H9 (cell line): ENCODE measurements around the gene CEP55. TPM values are rescaled to one million over a fixed set of nuclear protein-coding genes. Genes with fewer than 3 reads are reported as not detected.
A peak's percentile ranks its signal among the peaks of the same experiment; 100 is the strongest.

Experiments
- DNase-seq: peaks from one replicate; pipeline ENCODE4 v3.0.0-alpha.2; 2017
- H2AFZ ChIP-seq: one replicate; pipeline ENCODE4 v1.6.1; 2013; ENCODE audit warnings: mild to moderate bottlenecking, low read length, control low read depth, moderate library complexity
- H2AK5ac ChIP-seq: 2 replicates; pipeline ENCODE4 v1.6.1; 2013; ENCODE audit warnings: low read length, control low read depth, mixed read lengths; ENCODE audit not compliant: insufficient read length
- H2BK120ac ChIP-seq: one replicate; pipeline ENCODE4 v1.6.1; 2013; ENCODE audit warnings: low read depth, mild to moderate bottlenecking, low read length, control low read depth, inconsistent platforms; ENCODE audit not compliant: poor library complexity, severe bottlenecking
- H2BK12ac ChIP-seq: 2 replicates; pipeline ENCODE4 v1.6.1; 2013; ENCODE audit warnings: low read length, control low read depth, mixed read lengths, low read depth; ENCODE audit not compliant: insufficient read length
- H2BK15ac ChIP-seq: 2 replicates; pipeline ENCODE4 v1.6.1; 2013; ENCODE audit warnings: low read depth, low read length, control low read depth
- H2BK20ac ChIP-seq: one replicate; pipeline ENCODE4 v1.6.1; 2013; ENCODE audit warnings: low read depth, mild to moderate bottlenecking, low read length, control low read depth, inconsistent platforms; ENCODE audit not compliant: poor library complexity, severe bottlenecking
- H2BK5ac ChIP-seq: 2 replicates; pipeline ENCODE4 v1.6.1; 2013; ENCODE audit warnings: low read length, control low read depth, mixed read lengths; ENCODE audit not compliant: insufficient read length
- H3K14ac ChIP-seq: 2 replicates; pipeline ENCODE4 v1.6.1; 2013; ENCODE audit warnings: low read length, control low read depth; ENCODE audit not compliant: insufficient read depth
- H3K18ac ChIP-seq: 2 replicates; pipeline ENCODE4 v1.6.1; 2013; ENCODE audit warnings: low read depth, mild to moderate bottlenecking, mixed read lengths, low read length, control low read depth; ENCODE audit not compliant: insufficient read length
- H3K23ac ChIP-seq: 2 replicates; pipeline ENCODE4 v1.6.1; 2013; ENCODE audit warnings: low read length, control low read depth, mixed read lengths, low read depth; ENCODE audit not compliant: insufficient read length
- H3K23me2 ChIP-seq: 2 replicates; pipeline ENCODE4 v1.6.1; 2013; ENCODE audit warnings: low read depth, mild to moderate bottlenecking, mixed read lengths, low read length, control low read depth; ENCODE audit not compliant: insufficient read length, poor library complexity, severe bottlenecking
- H3K27ac ChIP-seq: 2 replicates; pipeline ENCODE4 v1.5.1; 2013; ENCODE audit warnings: low read length, control low read depth, mixed read lengths, low read depth; ENCODE audit not compliant: insufficient read length
- H3K27me3 ChIP-seq: 2 replicates; pipeline ENCODE4 v1.6.1; 2013; ENCODE audit warnings: low read length, control low read depth, inconsistent platforms; ENCODE audit not compliant: insufficient read depth
- H3K4ac ChIP-seq: 2 replicates; pipeline ENCODE4 v1.6.1; 2013; ENCODE audit warnings: low read depth, mild to moderate bottlenecking, control low read depth, inconsistent platforms, low read length, moderate library complexity
- H3K4me1 ChIP-seq: 2 replicates; pipeline ENCODE4 v1.6.1; 2013; ENCODE audit warnings: low read length, control low read depth, inconsistent platforms; ENCODE audit not compliant: insufficient read depth
- H3K4me2 ChIP-seq: 2 replicates; pipeline ENCODE4 v1.6.1; 2013; ENCODE audit warnings: low read length, control low read depth, mixed read lengths; ENCODE audit not compliant: insufficient read length, insufficient read depth
- H3K56ac ChIP-seq: 2 replicates; pipeline ENCODE4 v1.6.1; 2013; ENCODE audit warnings: low read depth, mild to moderate bottlenecking, mixed read lengths, low read length, control low read depth; ENCODE audit not compliant: insufficient read length
- H3K79me1 ChIP-seq: 2 replicates; pipeline ENCODE4 v1.6.1; 2013; ENCODE audit warnings: low read depth, mild to moderate bottlenecking, moderate library complexity, low read length, control low read depth, inconsistent platforms; ENCODE audit not compliant: insufficient read depth, poor library complexity, severe bottlenecking
- H3K79me2 ChIP-seq: 2 replicates; pipeline ENCODE4 v1.6.1; 2013; ENCODE audit warnings: low read length, control low read depth, inconsistent platforms; ENCODE audit not compliant: insufficient read depth
- H3K9ac ChIP-seq: 2 replicates; pipeline ENCODE4 v1.6.1; 2013; ENCODE audit warnings: low read length, control low read depth, mixed read lengths; ENCODE audit not compliant: insufficient read length; ENCODE audit errors: extremely low read depth
- H3K9me3 ChIP-seq: one replicate; pipeline ENCODE4 v1.6.1; 2013; ENCODE audit warnings: low read depth, low read length, inconsistent platforms; ENCODE audit not compliant: control insufficient read depth
- H3T11ph ChIP-seq: one replicate; pipeline ENCODE4 v1.6.1; 2013; ENCODE audit warnings: mild to moderate bottlenecking, low read length, control low read depth, inconsistent platforms
- H4K20me1 ChIP-seq: one replicate; pipeline ENCODE4 v1.6.1; 2013; ENCODE audit not compliant: control insufficient read depth, insufficient read length, insufficient read depth
- H4K5ac ChIP-seq: 2 replicates; pipeline ENCODE4 v1.6.1; 2013; ENCODE audit warnings: low read depth, mild to moderate bottlenecking, mixed read lengths, low read length, control low read depth; ENCODE audit not compliant: insufficient read length
- H4K8ac ChIP-seq: replicated peaks from 2 replicates; pipeline ENCODE4 v1.6.1; 2013; ENCODE audit warnings: low read length, control low read depth, mixed read lengths, low read depth; ENCODE audit not compliant: insufficient read length
- H4K91ac ChIP-seq: 2 replicates; pipeline ENCODE4 v1.6.1; 2013; ENCODE audit warnings: low read depth, mild to moderate bottlenecking, moderate library complexity, mixed read lengths, low read length, control low read depth; ENCODE audit not compliant: insufficient read length
- H3K27ac Mint-ChIP-seq, 3 experiments: 2 replicates in 2 of 3; 3 replicates in 1 of 3; pipeline ENCODE4 v1.8.0; 2020 to 2021; ENCODE audit warnings: mixed read lengths in 3 of 3, mild to moderate bottlenecking in 1 of 3, moderate library complexity in 1 of 3
- H3K27me3 Mint-ChIP-seq: 2 replicates; pipeline ENCODE4 v1.8.0; 2021; ENCODE audit warnings: low read depth, mild to moderate bottlenecking, moderate library complexity, mixed read lengths
- H3K36me3 Mint-ChIP-seq, 3 experiments: 2 replicates in 2 of 3; 3 replicates in 1 of 3; pipeline ENCODE4 v1.8.0; 2020 to 2021; ENCODE audit warnings: low read depth in 3 of 3, mixed read lengths in 3 of 3; ENCODE audit not compliant: insufficient read depth in 1 of 3
- H3K4me1 Mint-ChIP-seq, 2 experiments: 2 replicates each; pipeline ENCODE4 v1.8.0; 2020; ENCODE audit warnings: mixed read lengths in 2 of 2
- H3K4me3 Mint-ChIP-seq, 2 experiments: 2 replicates in 1 of 2; 3 replicates in 1 of 2; pipeline ENCODE4 v1.8.0; 2020 to 2021; ENCODE audit warnings: mild to moderate bottlenecking in 2 of 2, mixed read lengths in 2 of 2, moderate library complexity in 1 of 2
- H3K9me3 Mint-ChIP-seq, 2 experiments: 2 replicates in 1 of 2; 3 replicates in 1 of 2; pipeline ENCODE4 v1.8.0; 2020; ENCODE audit warnings: mild to moderate bottlenecking in 2 of 2, mixed read lengths in 2 of 2, moderate library complexity in 1 of 2
- CTCF ChIP-seq: fragments of 200-600 bp; sonication (generic); conservative IDR thresholded peaks from 3 replicates; pipeline ENCODE4 v1.8.0; 2021; ENCODE audit warnings: antibody characterized with exemption, mild to moderate bottlenecking
- WGBS: extraction: QIAGEN DNeasy Blood & Tissue Kit; methylation state at CpG from one replicate; pipeline ENCODE4 v1.1.7; 2013; ENCODE audit warnings: missing lambda C conversion rate, low lambda C conversion rate, mixed read lengths; ENCODE audit not compliant: insufficient read length; ENCODE audit errors: extremely low coverage; 5-methylcytosine and 5-hydroxymethylcytosine counted together
- total RNA-seq: library from RNA; stranded (reverse); gene quantifications from 2 replicates; pipeline ENCODE4 v1.2.1, GENCODE V29; 2021

Gene CEP55
- total RNA-seq, 1 experiment from 2014 or later: 17.8 TPM

GRCh38 chr10:93468461-93469213, 27.8 kb upstream of the CEP55 start:
- H3K9me3 Mint-ChIP-seq: no peaks in the 10 kb centered on the region
- H3K27ac ChIP-seq: no peak overlapping the region
- no peaks in the 10 kb centered on the region for H3K23me2 ChIP-seq
- H3K79me2 ChIP-seq: no peaks in the 10 kb centered on the region
- H2AK5ac ChIP-seq: no peak overlapping the region
- no peak overlapping the region; the same call in 1 of the 2 replicates for H3K14ac ChIP-seq
- no CpG with 5 or more reads among the region's 10 CpGs for WGBS
- H3K4me1 Mint-ChIP-seq: peaks cover 13 to 16% of the 10 kb centered on the region in 2 experiments
- no peak overlapping the region for H3K4me3 Mint-ChIP-seq
- no peaks in the 10 kb centered on the region for H3K27me3 Mint-ChIP-seq
- no peak overlapping the region for H2BK20ac ChIP-seq
- H3K79me1 ChIP-seq: no peaks in the 10 kb centered on the region
- TF ChIP-seq CTCF: no peak
- no peak overlapping the region for H3K18ac ChIP-seq
- H3K4me2 ChIP-seq: no peak overlapping the region
- DNase-seq: no peak
- no peaks in the 10 kb centered on the region for H3K9me3 ChIP-seq
- no peaks in the 10 kb centered on the region for H3K36me3 Mint-ChIP-seq
- H3K27ac Mint-ChIP-seq: peak overlapping the region in 2 of 3 experiments; percentile 63 to 71; a peak in 3 of 7 replicates
- H4K5ac ChIP-seq: no peak overlapping the region
- no peaks in the 10 kb centered on the region for H4K20me1 ChIP-seq
- H3K9ac ChIP-seq: no peak overlapping the region
- H3K4ac ChIP-seq: no peak overlapping the region
- H2BK120ac ChIP-seq: no peak overlapping the region
- H3K27me3 ChIP-seq: no peaks in the 10 kb centered on the region
- no peaks in the 10 kb centered on the region; the same call in 1 of the 2 replicates for H3K4me1 ChIP-seq
- H3K23ac ChIP-seq: no peak overlapping the region
- no peak overlapping the region for H2AFZ ChIP-seq
- no peak overlapping the region for H2BK12ac ChIP-seq
- H4K8ac ChIP-seq: no peak overlapping the region
- H2BK15ac ChIP-seq: 0 out of 2 replicates have a peak overlapping the region, but pooled peaks have one; percentile 49
- H2BK5ac ChIP-seq: no peak overlapping the region
- H3T11ph ChIP-seq: no peak overlapping the region
- no peak overlapping the region for H4K91ac ChIP-seq
- H3K56ac ChIP-seq: no peak overlapping the region
